HG03432 (cell line): Measurements from ENCODE around the gene RSPRY1.

ENCODE experiments used
- ATAC-seq: cut with Tn5 transposase; IDR thresholded peaks from one replicate; pipeline ENCODE4 v1.9.1; 2021; ENCODE audit warnings: mild to moderate bottlenecking, moderate library complexity; ENCODE audit not compliant: unreplicated experiment

The RSPRY1 gene

GRCh38 chr16:57216968-57217367 lies 30.8 kb downstream of the RSPRY1 start:
- no peak for ATAC-seq

GRCh38 chr16:57223057-57223456 lies 36.9 kb downstream of the RSPRY1 start:
- ATAC-seq = no peak

GRCh38 chr16:57224651-57225335 lies 38.7 kb downstream of the RSPRY1 start:
- ATAC-seq = no peak

- ATAC-seq = no peak
Measured at GRCh38 chr16:57225978-57226377, 39.8 kb downstream of the RSPRY1 start.

GRCh38 chr16:57226701-57227621 lies 40.8 kb downstream of the RSPRY1 start:
- ATAC-seq = no peak

- no peak for ATAC-seq
Measured at GRCh38 chr16:57229079-57229478, 43.0 kb downstream of the RSPRY1 start.

GRCh38 chr16:57231821-57232350 lies 45.8 kb downstream of the RSPRY1 start:
- no peak for ATAC-seq

- no peak for ATAC-seq
Measured at GRCh38 chr16:57233944-57234706, 48.0 kb downstream of the RSPRY1 start.

GRCh38 chr16:57234707-57235092 lies 48.6 kb downstream of the RSPRY1 start:
- no peak for ATAC-seq

GRCh38 chr16:57235128-57236021 lies 49.2 kb downstream of the RSPRY1 start:
- no peak for ATAC-seq

- ATAC-seq = no peak
Measured at GRCh38 chr16:57236022-57236350, 49.9 kb downstream of the RSPRY1 start.

GRCh38 chr16:57238682-57239081 lies 52.6 kb downstream of the RSPRY1 start:
- ATAC-seq = no peak

- ATAC-seq = no peak
Measured at GRCh38 chr16:57239107-57239506, 53.0 kb downstream of the RSPRY1 start.

- ATAC-seq = no peak
Measured at GRCh38 chr16:57240851-57241250, 54.7 kb downstream of the RSPRY1 start.

GRCh38 chr16:57242650-57243049 lies 56.5 kb downstream of the RSPRY1 start:
- no peak for ATAC-seq

- peak; percentile 31 for ATAC-seq
Measured at GRCh38 chr16:57244463-57244766, 58.3 kb downstream of the RSPRY1 start.

GRCh38 chr16:57244767-57245471 lies 58.8 kb downstream of the RSPRY1 start, which contains the start of gene ARL2BP:
Gene ARL2BP (plus strand): TSS chr16:57245259. CDS start chr16:57245368, 109 bp downstream.
- peak; percentile 96 for ATAC-seq

- no peak for ATAC-seq
Measured at GRCh38 chr16:57245472-57246113, 59.5 kb downstream of the RSPRY1 start.

- ATAC-seq = no peak
Measured at GRCh38 chr16:57251352-57251751, 65.2 kb downstream of the RSPRY1 start.
